ENCODE results near the gene UCK2. TPM values are rescaled to one million over a fixed set of nuclear protein-coding genes. Genes with fewer than 3 reads are reported as not detected.

The UCK2 gene
- total and polyA plus RNA-seq, 2 donors (not counting 1 experiment from before 2014, with no cell fraction given): 8.9 to 11.5 TPM

DNA sequence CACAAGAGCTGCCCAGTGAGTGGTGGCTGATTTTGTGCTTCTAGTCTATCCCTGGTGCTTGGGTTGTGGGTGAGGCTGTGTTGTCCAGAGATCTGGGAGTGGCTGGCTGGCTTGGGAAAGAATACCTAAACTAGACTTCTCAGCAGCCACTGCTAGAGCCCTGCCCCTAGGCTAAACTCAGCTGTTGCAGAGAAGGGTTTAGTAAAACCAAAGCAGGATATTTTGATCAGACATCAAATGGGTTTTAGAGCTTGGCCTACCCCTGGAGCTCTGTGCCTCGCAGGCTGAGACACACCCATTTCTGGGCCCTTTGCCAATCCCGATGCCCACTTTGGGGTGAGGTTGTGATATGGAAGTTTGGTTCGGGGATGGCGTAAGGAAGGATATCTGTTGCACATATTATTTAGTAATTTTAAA, 88.5 kb downstream of the UCK2 start:
- H3K4me2 ChIP-seq (replicated peaks; ENCODE audit: low read depth, low read length, poor library complexity, severe bottlenecking): no peak overlapping the region
- POLR2A ChIA-PET: no interaction called here
- H3K4me3 Mint-ChIP-seq: no peak overlapping the region
- intact Hi-C loops (cut with micrococcal nuclease): loop anchor here (10.0 kb wide), 1 partner anchor 91 kb away; the partner anchor contains the start of gene UCK2
- H4K20me1 ChIP-seq (ENCODE audit: control insufficient read depth, insufficient read depth, low read length, poor library complexity, severe bottlenecking): no peaks in the 10 kb centered on the region
- no peaks in the 10 kb centered on the region for H3K79me2 ChIP-seq (ENCODE audit: control insufficient read depth, insufficient read depth, low read length)
- H3K36me3 ChIP-seq (replicated peaks in 1 of 2; ENCODE audit: control extremely low read depth in 1 of 2, control insufficient read depth in 1 of 2, extremely low read depth in 1 of 2, insufficient read depth in 2 of 2, low read length in 1 of 2): no peaks in the 10 kb centered on the region
- CTCF ChIA-PET: interaction anchor here (0.7 to 10.3 kb wide), 11 partner anchors 8 to 524 kb away, joined by 3 to 187 read pairs (median 6); partner anchors contain the start of gene TMCO1
- no peak overlapping the region for H2AFZ ChIP-seq (ENCODE audit: insufficient read depth, low read depth, low read length, poor library complexity, severe bottlenecking)
- H3K9me3 Mint-ChIP-seq (ENCODE audit: insufficient read depth): no peaks in the 10 kb centered on the region
- H3K27me3 Mint-ChIP-seq: no peaks in the 10 kb centered on the region
- no peaks in the 10 kb centered on the region for H3K4me1 ChIP-seq (ENCODE audit: control insufficient read depth in 2 of 2, insufficient read depth in 2 of 2, low read length in 2 of 2)
- no peak overlapping the region for H3K4me3 ChIP-seq (ENCODE audit: control extremely low read depth in 1 of 5, extremely low read depth in 1 of 5, insufficient read depth in 1 of 5, low read depth in 2 of 5, low read length in 4 of 5)
- TF ChIP-seq, protein P1, sequence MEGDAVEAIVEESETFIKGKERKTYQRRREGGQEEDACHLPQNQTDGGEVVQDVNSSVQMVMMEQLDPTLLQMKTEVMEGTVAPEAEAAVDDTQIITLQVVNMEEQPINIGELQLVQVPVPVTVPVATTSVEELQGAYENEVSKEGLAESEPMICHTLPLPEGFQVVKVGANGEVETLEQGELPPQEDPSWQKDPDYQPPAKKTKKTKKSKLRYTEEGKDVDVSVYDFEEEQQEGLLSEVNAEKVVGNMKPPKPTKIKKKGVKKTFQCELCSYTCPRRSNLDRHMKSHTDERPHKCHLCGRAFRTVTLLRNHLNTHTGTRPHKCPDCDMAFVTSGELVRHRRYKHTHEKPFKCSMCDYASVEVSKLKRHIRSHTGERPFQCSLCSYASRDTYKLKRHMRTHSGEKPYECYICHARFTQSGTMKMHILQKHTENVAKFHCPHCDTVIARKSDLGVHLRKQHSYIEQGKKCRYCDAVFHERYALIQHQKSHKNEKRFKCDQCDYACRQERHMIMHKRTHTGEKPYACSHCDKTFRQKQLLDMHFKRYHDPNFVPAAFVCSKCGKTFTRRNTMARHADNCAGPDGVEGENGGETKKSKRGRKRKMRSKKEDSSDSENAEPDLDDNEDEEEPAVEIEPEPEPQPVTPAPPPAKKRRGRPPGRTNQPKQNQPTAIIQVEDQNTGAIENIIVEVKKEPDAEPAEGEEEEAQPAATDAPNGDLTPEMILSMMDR (IDR thresholded peaks at IDR 0.05): no peak
- TF ChIP-seq EZH2 (IDR thresholded peaks at IDR 0.05; ENCODE audit: borderline replicate concordance, insufficient read depth, low read depth, low read length, poor library complexity, severe bottlenecking): no peak
- H3K9me3 ChIP-seq (ENCODE audit: control extremely low read depth in 1 of 3, control insufficient read depth in 2 of 3, insufficient read depth in 1 of 3, low read length in 2 of 3): no peaks in the 10 kb centered on the region
- H3K27ac Mint-ChIP-seq: no peak overlapping the region
- DNase-seq: no peak
- no peak overlapping the region for H3K27ac ChIP-seq (ENCODE audit: low read length in 2 of 2)
- no peak overlapping the region for H3K9ac ChIP-seq (ENCODE audit: low read length)
- no peak for ATAC-seq (ENCODE audit: low read depth)
- peaks cover 2% of the 10 kb centered on the region for H3K4me1 Mint-ChIP-seq
- 100% methylated on average over 1 of the region's 4 CpGs for WGBS (ENCODE audit: insufficient coverage)
- H3K27me3 ChIP-seq (replicated peaks in 1 of 4; ENCODE audit: control extremely low read depth in 1 of 4, control insufficient read depth in 3 of 4, insufficient read depth in 4 of 4, low read length in 3 of 4): no peaks in the 10 kb centered on the region

DNA sequence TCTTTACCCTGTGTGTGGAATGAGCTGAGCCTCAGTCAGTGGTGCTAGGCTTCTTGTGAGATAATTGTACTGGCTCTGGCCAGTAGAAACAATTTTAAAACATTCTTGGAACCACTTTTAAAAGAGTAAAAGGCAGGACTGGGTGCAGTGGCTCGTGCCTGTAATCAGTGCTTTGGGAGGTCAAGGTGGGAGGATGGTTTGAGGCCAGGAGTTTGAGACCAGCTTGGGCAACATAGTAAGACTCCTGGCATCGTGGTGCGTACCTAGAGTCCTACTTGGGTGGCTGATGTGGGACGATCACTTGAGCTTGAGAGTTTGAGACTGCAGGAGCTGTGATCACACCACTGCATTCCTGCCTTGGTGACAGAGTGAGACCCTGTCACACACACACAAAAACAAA, 89.8 kb downstream of the UCK2 start:
- H3K27ac Mint-ChIP-seq: no peak overlapping the region
- no peak overlapping the region for H3K4me2 ChIP-seq (replicated peaks; ENCODE audit: low read depth, low read length, poor library complexity, severe bottlenecking)
- H3K9me3 ChIP-seq (ENCODE audit: control extremely low read depth in 1 of 3, control insufficient read depth in 2 of 3, insufficient read depth in 1 of 3, low read length in 2 of 3): no peaks in the 10 kb centered on the region
- no peaks in the 10 kb centered on the region for H4K20me1 ChIP-seq (ENCODE audit: control insufficient read depth, insufficient read depth, low read length, poor library complexity, severe bottlenecking)
- ChIA-PET CTCF (interaction anchor here (1.0 to 10.3 kb wide), 2 partner anchors 317 to 523 kb away, joined by 3 to 187 read pairs; no protein-coding TSS in a partner anchor), POLR2A (no interaction called here)
- no peaks in the 10 kb centered on the region for H3K27me3 ChIP-seq (replicated peaks in 1 of 4; ENCODE audit: control extremely low read depth in 1 of 4, control insufficient read depth in 3 of 4, insufficient read depth in 4 of 4, low read length in 3 of 4)
- intact Hi-C loops (cut with micrococcal nuclease): loop anchor here (10.0 kb wide), 1 partner anchor 92 kb away; the partner anchor contains the start of gene UCK2
- H3K36me3 ChIP-seq (replicated peaks in 1 of 2; ENCODE audit: control extremely low read depth in 1 of 2, control insufficient read depth in 1 of 2, extremely low read depth in 1 of 2, insufficient read depth in 2 of 2, low read length in 1 of 2): no peaks in the 10 kb centered on the region
- H3K9ac ChIP-seq (ENCODE audit: low read length): no peak overlapping the region
- ATAC-seq (ENCODE audit: low read depth) (no peak), DNase-seq (no peak)
- TF ChIP-seq, protein P1 (IDR thresholded peaks at IDR 0.05): no peak
- TF ChIP-seq EZH2 (IDR thresholded peaks at IDR 0.05; ENCODE audit: borderline replicate concordance, insufficient read depth, low read depth, low read length, poor library complexity, severe bottlenecking): no peak
- peaks cover 2% of the 10 kb centered on the region for H3K4me1 Mint-ChIP-seq
- no peak overlapping the region for H3K27ac ChIP-seq (ENCODE audit: low read length in 2 of 2)
- no peaks in the 10 kb centered on the region for H3K27me3 Mint-ChIP-seq
- H3K4me3 Mint-ChIP-seq: no peak overlapping the region
- no peaks in the 10 kb centered on the region for H3K9me3 Mint-ChIP-seq (ENCODE audit: insufficient read depth)
- H3K4me1 ChIP-seq (ENCODE audit: control insufficient read depth in 2 of 2, insufficient read depth in 2 of 2, low read length in 2 of 2): no peaks in the 10 kb centered on the region
- H3K4me3 ChIP-seq (ENCODE audit: control extremely low read depth in 1 of 5, extremely low read depth in 1 of 5, insufficient read depth in 1 of 5, low read depth in 2 of 5, low read length in 4 of 5): no peak overlapping the region
- no peak overlapping the region for H2AFZ ChIP-seq (ENCODE audit: insufficient read depth, low read depth, low read length, poor library complexity, severe bottlenecking)
- 90% methylated on average over 3 of the region's 4 CpGs for WGBS (ENCODE audit: insufficient coverage)
- H3K79me2 ChIP-seq (ENCODE audit: control insufficient read depth, insufficient read depth, low read length): no peaks in the 10 kb centered on the region

All from B cell (primary cell).